PC-3 (cell line): ENCODE results near the gene MPIG6B. TPM values are rescaled to one million over a fixed set of nuclear protein-coding genes. Genes with fewer than 3 reads are reported as not detected.

Experiments used
- ATAC-seq: fragments of 200-7000 bp; cut with Tn5 transposase; 2 replicates; pipeline ENCODE4 v1.9.1; 2020; ENCODE audit warnings: mild to moderate bottlenecking, moderate library complexity
- BruUV-seq: library from RNA; stranded (reverse); fragments of 400-500 nt; replicated peaks from 2 replicates; lab custom pipeline; 2021; lab: Mats Ljungman, UMichigan
- CTCF ChIA-PET: fragments of 300-600 bp; sonication (Branson Sonifier 250); formaldehyde crosslinking; loops from one replicate; lab custom pipeline; 2022; ENCODE audit warnings: antibody characterized with exemption; lab: Charles Lee
- POLR2A ChIA-PET: fragments of 300-600 bp; sonication (Branson Sonifier 250); formaldehyde crosslinking; loops from one replicate; lab custom pipeline; 2022; ENCODE audit warnings: antibody characterized with exemption; ENCODE audit not compliant: unreplicated experiment; lab: Charles Lee
- DNase-seq: peaks from one replicate; pipeline ENCODE4 v3.0.0-alpha.2; 2015
- H2AFZ ChIP-seq: fragments of 300-600 bp; sonication (generic); 2 replicates; pipeline ENCODE4 v1.6.0; 2016; ENCODE audit warnings: antibody characterized with exemption, low read length
- H3F3A ChIP-seq: fragments of 300-600 bp; sonication (generic); one replicate; pipeline ENCODE4 v1.6.0; 2017; ENCODE audit warnings: antibody characterized with exemption, low read length, control low read depth, mild to moderate bottlenecking; ENCODE audit not compliant: unreplicated experiment
- H3K27ac ChIP-seq: fragments of 300-600 bp; sonication (generic); 2 replicates; pipeline ENCODE4 v1.5.1; 2016; ENCODE audit warnings: mild to moderate bottlenecking, low read length
- H3K27me3 ChIP-seq: fragments of 300-600 bp; sonication (generic); 2 replicates; pipeline ENCODE4 v1.6.1; 2016; ENCODE audit warnings: low read length, mixed read lengths
- H3K36me3 ChIP-seq: fragments of 300-600 bp; sonication (generic); 2 replicates; pipeline ENCODE4 v1.6.1; 2016; ENCODE audit warnings: low read depth, mixed run types, low read length, mixed read lengths
- H3K4me1 ChIP-seq: fragments of 300-600 bp; sonication (generic); 2 replicates; pipeline ENCODE4 v1.5.1; 2016; ENCODE audit warnings: low read length; ENCODE audit not compliant: insufficient read depth
- H3K4me2 ChIP-seq: fragments of 300-600 bp; sonication (generic); 2 replicates; pipeline ENCODE4 v1.6.0; 2016; ENCODE audit warnings: low read length
- H3K4me3 ChIP-seq: fragments of 300-600 bp; sonication (generic); 2 replicates; pipeline ENCODE4 v1.5.1; 2016; ENCODE audit warnings: mild to moderate bottlenecking, low read length, mixed read lengths
- H3K79me2 ChIP-seq: fragments of 300-600 bp; sonication (generic); 2 replicates; pipeline ENCODE4 v1.6.1; 2017; ENCODE audit warnings: low read length, mixed read lengths
- H3K9ac ChIP-seq: fragments of 300-600 bp; sonication (generic); 2 replicates; pipeline ENCODE4 v1.6.0; 2016; ENCODE audit warnings: mild to moderate bottlenecking, low read length
- H3K9me2 ChIP-seq: fragments of 300-600 bp; sonication (generic); replicated peaks from 2 replicates; pipeline ENCODE4 v1.6.1; 2016; ENCODE audit warnings: mixed run types, low read length, mixed read lengths
- H3K9me3 ChIP-seq: fragments of 300-600 bp; sonication (generic); 2 replicates; pipeline ENCODE4 v1.6.1; 2016; ENCODE audit warnings: low read length, mixed read lengths
- H4K20me1 ChIP-seq: fragments of 300-600 bp; sonication (generic); 2 replicates; pipeline ENCODE4 v1.6.1; 2016; ENCODE audit warnings: low read length, mixed read lengths
- EZH2 ChIP-seq: fragments of 300-600 bp; sonication (generic); IDR thresholded peaks from one replicate; pipeline ENCODE4 v1.6.1; 2017; ENCODE audit warnings: antibody characterized with exemption, mild to moderate bottlenecking, low read length; ENCODE audit not compliant: unreplicated experiment
- EZH2phosphoT487 ChIP-seq: fragments of 300-600 bp; sonication (generic); IDR thresholded peaks from 2 replicates; pipeline ENCODE4 v1.6.1; 2018; ENCODE audit warnings: mild to moderate bottlenecking, antibody characterized with exemption, low read length, borderline replicate concordance
- intact Hi-C: fragments of 100-400 bp; cut with micrococcal nuclease; formaldehyde crosslinking; loops from 2 replicates; pipeline ENCODE4 v1.9.0; 2023
- total RNA-seq: library from RNA; depleted of rRNA; stranded (reverse); fragments of >200 nt; gene quantifications from 2 replicates; pipeline ENCODE4 v1.2.3, GENCODE V29; 2014
- TF ChIP-seq, protein P1 (sequence below): fragments of 300-600 bp; sonication (generic); conservative IDR thresholded peaks from 2 replicates; pipeline ENCODE4 v1.5.1; 2017; ENCODE audit warnings: antibody characterized with exemption, low read depth, mild to moderate bottlenecking, low read length

MPIG6B gene
- total RNA-seq, 1 experiment from 2014 or later = not detected

DNA sequence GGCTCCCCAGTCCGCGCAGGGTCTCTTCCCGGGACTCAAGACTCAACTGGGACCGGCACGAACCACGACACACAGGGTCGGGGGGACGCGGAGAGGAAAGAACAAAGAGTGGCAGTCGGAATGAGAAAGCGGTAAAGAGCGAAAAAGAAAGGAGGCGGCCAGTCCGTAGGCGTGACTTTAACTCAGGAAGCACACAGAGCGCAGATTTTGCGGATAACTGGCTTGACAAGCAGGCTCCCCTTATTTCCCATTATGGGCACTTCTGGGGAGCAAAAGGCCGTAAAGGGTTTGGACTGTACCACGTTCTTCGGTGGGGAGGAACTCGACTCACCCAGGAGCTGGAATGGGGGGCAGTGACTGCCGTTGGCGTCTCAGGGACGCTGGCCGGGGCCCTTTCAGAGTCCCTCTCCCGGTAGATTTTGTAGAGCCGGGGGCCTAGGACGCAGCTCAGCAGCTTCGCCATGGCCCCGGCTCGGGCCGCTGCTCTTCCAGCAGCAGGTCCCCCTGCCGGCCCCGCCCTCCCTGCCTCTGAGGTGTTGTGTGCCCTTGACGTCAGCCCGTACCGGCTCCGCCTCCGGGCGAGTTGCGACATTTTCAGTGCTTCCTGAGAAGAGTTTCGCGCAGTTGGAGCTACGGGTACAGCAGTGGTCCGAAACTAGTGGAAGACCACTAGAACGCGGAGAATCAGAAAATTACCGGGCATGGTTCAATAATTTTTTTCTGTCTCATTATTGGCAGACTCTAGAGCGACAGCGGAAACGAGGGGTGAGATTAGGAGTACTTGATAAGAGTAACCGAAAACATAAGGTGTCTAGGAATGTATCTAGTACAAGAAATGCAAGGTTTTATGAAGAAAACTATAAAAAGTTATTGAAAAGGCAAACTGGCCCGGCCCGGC, 20.1 kb upstream of the MPIG6B start, which contains the start of gene ABHD16A:
Gene ABHD16A (minus strand): TSS at position 506 of the 898 bp plus-strand sequence. CDS start 43 bp downstream, at position 463.
- ChIA-PET CTCF (no interaction called here), POLR2A (interaction anchor here (0.6 to 0.7 kb wide), 2 partner anchors 19 to 124 kb away, joined by 6 to 8 read pairs; partner anchors contain the start of gene HSPA1B)
- Histone ChIP-seq H3K9me2 (no peaks in the 10 kb centered on the region), H3K9me3 (no peaks in the 10 kb centered on the region), H3K27me3 (no peaks in the 10 kb centered on the region), H3K4me1 (peaks cover 10% of the 10 kb centered on the region), H3K4me2 (peak within 1 kb of the TSS; percentile 95), H2AFZ (peak within 1 kb of the TSS; percentile 87), H3K4me3 (peak within 1 kb of the TSS; percentile 85), H4K20me1 (no peaks in the 10 kb centered on the region), H3K79me2 (peaks cover 25% of the 10 kb centered on the region), H3K36me3 (no peaks in the 10 kb centered on the region), H3K9ac (peak within 1 kb of the TSS; percentile 86), H3K27ac (peak within 1 kb of the TSS; percentile 71), H3F3A (no peaks in the 10 kb centered on the region)
- peak; percentile 98 for DNase-seq
- TF ChIP-seq, protein P1, sequence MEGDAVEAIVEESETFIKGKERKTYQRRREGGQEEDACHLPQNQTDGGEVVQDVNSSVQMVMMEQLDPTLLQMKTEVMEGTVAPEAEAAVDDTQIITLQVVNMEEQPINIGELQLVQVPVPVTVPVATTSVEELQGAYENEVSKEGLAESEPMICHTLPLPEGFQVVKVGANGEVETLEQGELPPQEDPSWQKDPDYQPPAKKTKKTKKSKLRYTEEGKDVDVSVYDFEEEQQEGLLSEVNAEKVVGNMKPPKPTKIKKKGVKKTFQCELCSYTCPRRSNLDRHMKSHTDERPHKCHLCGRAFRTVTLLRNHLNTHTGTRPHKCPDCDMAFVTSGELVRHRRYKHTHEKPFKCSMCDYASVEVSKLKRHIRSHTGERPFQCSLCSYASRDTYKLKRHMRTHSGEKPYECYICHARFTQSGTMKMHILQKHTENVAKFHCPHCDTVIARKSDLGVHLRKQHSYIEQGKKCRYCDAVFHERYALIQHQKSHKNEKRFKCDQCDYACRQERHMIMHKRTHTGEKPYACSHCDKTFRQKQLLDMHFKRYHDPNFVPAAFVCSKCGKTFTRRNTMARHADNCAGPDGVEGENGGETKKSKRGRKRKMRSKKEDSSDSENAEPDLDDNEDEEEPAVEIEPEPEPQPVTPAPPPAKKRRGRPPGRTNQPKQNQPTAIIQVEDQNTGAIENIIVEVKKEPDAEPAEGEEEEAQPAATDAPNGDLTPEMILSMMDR = no peak
- no peak for TF ChIP-seq EZH2
- TSS peak; percentile 95 for BruUV-seq
- intact Hi-C loops = no loop called here
- peak; percentile 94 for ATAC-seq

DNA sequence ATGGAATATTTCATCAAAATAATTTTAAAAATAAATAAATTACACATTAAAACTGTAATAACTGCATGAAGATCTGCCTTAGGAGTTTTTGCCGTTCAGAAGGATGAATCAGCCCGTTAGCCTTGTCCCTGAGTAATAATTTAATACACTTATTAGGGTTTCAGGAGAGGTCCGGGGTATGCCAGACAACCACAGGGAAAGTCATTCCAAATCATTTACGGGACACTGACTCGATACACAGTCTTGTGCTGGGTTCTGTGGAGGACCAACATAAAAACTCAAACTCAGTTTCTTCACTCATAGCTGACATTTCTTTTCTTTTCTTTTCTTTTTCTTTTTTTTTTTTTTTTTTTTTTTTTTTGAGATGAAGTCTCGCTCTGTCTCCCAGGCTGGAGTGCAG, 17.2 kb upstream of the MPIG6B start:
- H3K4me3 ChIP-seq = no peak overlapping the region
- no peaks in the 10 kb centered on the region for H3K36me3 ChIP-seq
- H3K9me2 ChIP-seq = no peaks in the 10 kb centered on the region
- ATAC-seq (no peak), DNase-seq (no peak)
- H3K79me2 ChIP-seq = peaks cover 21% of the 10 kb centered on the region
- H2AFZ ChIP-seq = no peak overlapping the region
- no peak overlapping the region for H3K4me2 ChIP-seq
- no TSS peak for BruUV-seq
- no peaks in the 10 kb centered on the region for H3K9me3 ChIP-seq
- H3K4me1 ChIP-seq = peaks cover 10% of the 10 kb centered on the region
- ChIA-PET CTCF (no interaction called here), POLR2A (no interaction called here)
- no peaks in the 10 kb centered on the region for H3K27me3 ChIP-seq
- no peak overlapping the region for H3K27ac ChIP-seq
- no peaks in the 10 kb centered on the region for H3F3A ChIP-seq
- no peaks in the 10 kb centered on the region for H4K20me1 ChIP-seq
- no peak overlapping the region for H3K9ac ChIP-seq
- intact Hi-C loops = no loop called here
- TF ChIP-seq, protein P1 = no peak
- no peak for TF ChIP-seq EZH2phosphoT487
- no peak for TF ChIP-seq EZH2

DNA sequence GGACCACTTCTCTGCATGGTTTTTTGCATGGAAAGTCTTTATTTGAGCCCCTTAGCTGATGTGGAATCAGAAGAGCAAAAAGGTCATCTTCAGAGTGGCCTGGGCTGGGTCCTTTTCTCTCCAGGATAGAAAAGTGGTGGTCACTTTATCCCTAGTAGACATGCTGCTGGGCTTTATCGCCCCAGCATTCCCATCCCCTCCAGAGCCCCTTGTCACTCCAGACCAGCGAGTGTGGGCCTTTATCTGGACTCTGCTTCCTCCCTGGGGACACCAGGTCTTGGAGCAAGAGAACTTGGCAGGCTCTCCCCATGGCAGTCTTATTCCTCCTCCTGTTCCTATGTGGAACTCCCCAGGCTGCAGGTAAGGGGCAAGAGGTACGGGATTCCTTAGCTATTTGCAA, 16.6 kb upstream of the MPIG6B start, which contains the start of gene LY6G6F:
Gene LY6G6F (plus strand): TSS at position 268 of the 400 bp plus-strand sequence. CDS start 41 bp downstream, at position 309.
- Histone ChIP-seq H3K27ac (no peak within 1 kb of the TSS), H3F3A (no peaks in the 10 kb centered on the region), H3K4me2 (no peak within 1 kb of the TSS), H3K36me3 (no peaks in the 10 kb centered on the region), H3K79me2 (peaks cover 14% of the 10 kb centered on the region), H3K9me2 (no peaks in the 10 kb centered on the region), H3K9me3 (no peaks in the 10 kb centered on the region), H3K9ac (no peak within 1 kb of the TSS), H3K27me3 (no peaks in the 10 kb centered on the region), H2AFZ (no peak within 1 kb of the TSS), H3K4me3 (no peak within 1 kb of the TSS), H3K4me1 (peaks cover 6% of the 10 kb centered on the region), H4K20me1 (no peaks in the 10 kb centered on the region)
- POLR2A ChIA-PET = no interaction called here
- ATAC-seq (no peak), DNase-seq (no peak)
- TF ChIP-seq EZH2phosphoT487 (no peak), EZH2 (no peak)
- TF ChIP-seq, protein P1 = no peak
- intact Hi-C loops = no loop called here
- no TSS peak for BruUV-seq
- CTCF ChIA-PET = no interaction called here
